ENCODE measurements around the gene PEDS1.
"Not testable (repeated sequence)": the region's sequence is repeated elsewhere in the genome, so short reads cannot be mapped to it uniquely, and the experiment has no call there.

Gene PEDS1

GRCh38 chr20:50107796-50108331 is 45.7 kb downstream of the PEDS1 start:
- peak overlapping the region; percentile 95 for H3K27ac Mint-ChIP-seq
- H3K9me3 Mint-ChIP-seq, result peaks cover under 1% of the 10 kb centered on the region
- H3K4me1 Mint-ChIP-seq, result peaks cover 82% of the 10 kb centered on the region
- H3K4me3 Mint-ChIP-seq, result no peak overlapping the region
- peaks cover 16% of the 10 kb centered on the region for H3K36me3 Mint-ChIP-seq
- no peak for ATAC-seq
- H3K27me3 Mint-ChIP-seq, result no peaks in the 10 kb centered on the region

- ATAC-seq, result no peak
- peaks cover 84% of the 10 kb centered on the region for H3K4me1 Mint-ChIP-seq
- H3K27me3 Mint-ChIP-seq, result no peaks in the 10 kb centered on the region
- H3K27ac Mint-ChIP-seq, result peak overlapping the region; percentile 95
- no peak overlapping the region for H3K4me3 Mint-ChIP-seq
- H3K9me3 Mint-ChIP-seq, result peaks cover 2% of the 10 kb centered on the region
- peaks cover 17% of the 10 kb centered on the region for H3K36me3 Mint-ChIP-seq
Measured at GRCh38 chr20:50107086-50107660, 46.4 kb downstream of the PEDS1 start.

- H3K4me3 Mint-ChIP-seq, H3K27me3 Mint-ChIP-seq, ATAC-seq, H3K9me3 Mint-ChIP-seq, H3K27ac Mint-ChIP-seq: not testable (repeated sequence)
- Mint-ChIP-seq H3K36me3 (peaks cover 16% of the 10 kb centered on the region), H3K4me1 (peaks cover 84% of the 10 kb centered on the region)
Measured at GRCh38 chr20:50106669-50107068, 46.9 kb downstream of the PEDS1 start.

Measured in stimulated activated memory B cell treated with anti-CD40 and anti-IgM and Interleukin-4, amounts not matched to agents 10 μg/mL and 1 μg/mL and 100 μg/mL, for 72 hours (primary cell).